NT2/D1 (cell line): ENCODE data around the gene SNX27.
"Not testable (repeated sequence)": the region's sequence is repeated elsewhere in the genome, so short reads cannot be mapped to it uniquely, and the experiment has no call there.

ENCODE experiments used
- DNase-seq: peaks from one replicate; pipeline ENCODE4 v3.0.0-alpha.2; 2011; ENCODE audit warnings: low read depth, low spot score
- H3K27me3 ChIP-seq: 2 replicates; pipeline ENCODE4 v1.6.0; 2011; ENCODE audit warnings: mild to moderate bottlenecking; ENCODE audit not compliant: insufficient read length, insufficient read depth
- H3K36me3 ChIP-seq: 2 replicates; pipeline ENCODE4 v1.6.1; 2011; ENCODE audit warnings: mild to moderate bottlenecking, low read length, mixed read lengths; ENCODE audit not compliant: insufficient read depth, insufficient read length
- H3K4me1 ChIP-seq: 2 replicates; pipeline ENCODE4 v1.5.1; 2011; ENCODE audit not compliant: insufficient read depth, insufficient read length
- H3K4me3 ChIP-seq: 2 replicates; pipeline ENCODE4 v1.5.1; 2011; ENCODE audit warnings: low read depth; ENCODE audit not compliant: insufficient read length
- H3K9ac ChIP-seq: 2 replicates; pipeline ENCODE4 v1.6.0; 2011; ENCODE audit warnings: low read depth; ENCODE audit not compliant: insufficient read length
- H3K9me3 ChIP-seq: 2 replicates; pipeline ENCODE4 v1.5.1; 2011; ENCODE audit warnings: mild to moderate bottlenecking, low read length; ENCODE audit not compliant: insufficient read depth
- SUZ12 ChIP-seq: IDR thresholded peaks from 2 replicates; pipeline ENCODE4 v1.6.1; 2011; ENCODE audit not compliant: insufficient read length, insufficient read depth; ENCODE audit errors: extremely low read depth
- YY1 ChIP-seq: IDR thresholded peaks from 2 replicates; pipeline ENCODE4 v1.6.1; 2011; ENCODE audit not compliant: insufficient read length, insufficient read depth
- ZNF274 ChIP-seq: IDR thresholded peaks from 2 replicates; pipeline ENCODE4 v1.6.1; 2011; ENCODE audit warnings: mild to moderate bottlenecking, low read depth, low read length

The SNX27 gene

DNA sequence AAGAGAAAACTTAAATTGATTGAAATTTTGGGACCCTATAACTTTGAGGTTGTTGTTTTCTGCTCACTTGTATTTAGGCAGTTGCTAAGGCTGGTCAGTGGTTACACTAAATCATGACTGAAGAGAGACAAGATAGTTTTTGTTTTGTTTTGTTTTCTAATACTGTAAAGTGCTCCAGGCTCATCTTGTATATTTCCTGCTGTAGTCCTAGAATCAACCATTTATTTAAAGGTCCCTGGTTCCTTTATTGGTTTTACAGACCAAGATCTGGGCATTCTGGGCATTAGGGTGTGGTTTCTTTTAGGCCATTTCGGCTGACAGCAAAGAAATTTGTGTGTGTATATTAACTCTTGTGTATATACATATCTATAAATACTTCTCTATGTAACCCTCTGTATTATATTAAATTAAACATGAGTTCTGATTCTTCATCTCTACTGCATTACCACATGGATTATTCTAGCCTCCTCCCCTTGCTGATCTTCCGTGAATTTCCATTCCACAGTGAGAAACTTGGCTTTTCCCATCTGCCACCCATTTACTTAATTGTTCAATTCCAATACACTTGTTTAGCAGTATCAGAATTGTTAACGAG, 15.0 kb downstream of the SNX27 start:
- Histone ChIP-seq H3K36me3 (peaks cover 3% of the 10 kb centered on the region), H3K4me3 (no peak overlapping the region), H3K27me3 (no peaks in the 10 kb centered on the region), H3K9me3 (no peaks in the 10 kb centered on the region), H3K9ac (no peak overlapping the region), H3K4me1 (no peaks in the 10 kb centered on the region)
- DNase-seq: no peak
- TF ChIP-seq YY1 (no peak), ZNF274 (no peak), SUZ12 (no peak)

DNA sequence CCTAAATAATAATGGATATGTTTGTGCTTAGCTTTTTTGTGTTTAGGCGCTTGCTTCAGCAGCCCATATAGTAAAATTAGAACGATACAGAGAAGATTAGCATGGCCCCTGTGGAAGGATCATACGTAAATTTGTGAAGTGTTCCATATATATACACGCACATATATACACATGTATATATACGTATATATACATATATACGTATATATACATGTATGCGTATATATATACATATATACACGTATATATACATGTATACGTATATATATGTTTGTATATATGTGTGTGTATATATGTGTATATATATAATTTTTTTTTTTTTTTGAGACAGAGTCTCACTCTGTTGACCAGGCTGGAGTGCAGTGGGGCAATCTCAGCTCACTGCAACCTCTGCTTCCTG, 17.4 kb downstream of the SNX27 start:
- Histone ChIP-seq H3K27me3 (no peaks in the 10 kb centered on the region), H3K4me1 (no peaks in the 10 kb centered on the region), H3K9ac (no peak overlapping the region), H3K9me3 (no peaks in the 10 kb centered on the region), H3K4me3 (no peak overlapping the region), H3K36me3 (no peaks in the 10 kb centered on the region)
- no peak for DNase-seq
- TF ChIP-seq ZNF274: no peak
- no peak for TF ChIP-seq YY1
- no peak for TF ChIP-seq SUZ12

DNA sequence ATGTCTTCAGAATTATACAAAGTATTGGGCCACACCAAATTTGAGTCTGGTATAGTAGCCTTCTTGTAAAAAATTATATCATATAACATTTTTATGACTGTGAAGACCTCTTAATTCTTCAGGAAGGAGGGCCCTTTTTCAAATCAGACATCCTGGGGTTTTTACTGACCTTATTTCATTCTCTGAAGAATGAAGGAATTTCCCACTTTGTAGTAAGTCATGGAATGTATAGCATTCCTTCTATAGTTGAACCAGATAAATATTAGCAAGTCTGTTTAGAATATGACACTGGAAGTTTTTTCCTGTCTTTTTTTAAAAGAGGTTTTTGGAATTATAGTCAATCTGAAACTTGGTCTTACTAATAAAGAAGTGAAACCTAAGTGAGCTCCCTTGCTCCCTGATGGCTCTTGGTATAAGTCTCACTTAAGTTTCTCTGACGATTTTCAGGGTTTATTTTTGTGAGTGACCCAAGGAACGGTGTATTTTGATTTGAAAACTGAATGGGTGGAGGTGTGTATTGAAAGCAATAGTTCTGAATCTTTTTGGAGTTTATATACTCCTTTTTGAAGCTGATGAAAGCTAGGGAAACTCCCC, 23.7 kb downstream of the SNX27 start:
- TF ChIP-seq YY1 (no peak), SUZ12 (no peak), ZNF274 (no peak)
- H3K36me3 ChIP-seq: peaks cover 6% of the 10 kb centered on the region
- H3K4me1 ChIP-seq: peaks cover 2% of the 10 kb centered on the region
- no peaks in the 10 kb centered on the region for H3K9me3 ChIP-seq
- H3K27me3 ChIP-seq: no peaks in the 10 kb centered on the region
- no peak overlapping the region for H3K4me3 ChIP-seq
- H3K9ac ChIP-seq: no peak overlapping the region
- DNase-seq: no peak

DNA sequence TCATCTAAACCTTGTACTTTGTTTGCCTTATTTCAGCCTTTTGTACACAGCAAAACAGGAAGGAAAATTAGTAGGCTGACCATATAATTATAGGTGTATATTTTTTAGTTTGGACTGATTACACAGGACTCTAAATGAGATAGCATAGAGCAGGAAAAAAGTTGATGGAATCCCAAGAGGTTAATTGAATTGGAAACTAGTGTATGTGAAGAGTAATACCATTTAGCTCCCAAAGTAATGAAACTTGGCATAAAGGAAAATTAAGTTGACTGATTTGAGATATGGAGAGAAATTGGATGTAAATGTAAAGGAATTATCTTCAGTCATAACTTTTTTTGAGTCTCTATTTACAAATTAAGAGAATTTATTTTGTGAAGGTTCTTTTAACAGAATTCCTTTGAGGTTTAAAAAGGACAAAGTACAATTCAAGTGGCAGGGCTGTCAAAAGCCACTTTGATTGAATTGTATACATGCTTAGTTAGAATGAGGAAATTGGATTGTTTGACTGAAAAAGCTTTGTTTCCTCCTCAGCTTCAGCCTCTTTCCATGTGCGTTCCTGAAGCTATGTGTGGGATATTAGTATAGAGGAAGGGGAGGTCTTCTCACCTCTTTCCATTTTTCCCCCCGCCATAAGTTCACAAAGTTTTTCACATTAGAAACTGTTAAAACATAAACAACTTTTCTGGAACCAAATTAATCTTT, 26.4 kb downstream of the SNX27 start:
- Histone ChIP-seq H3K36me3 (peaks cover 11% of the 10 kb centered on the region), H3K4me3 (no peak overlapping the region), H3K9me3 (no peaks in the 10 kb centered on the region), H3K27me3 (no peaks in the 10 kb centered on the region), H3K4me1 (peaks cover 2% of the 10 kb centered on the region), H3K9ac (no peak overlapping the region)
- DNase-seq: no peak
- TF ChIP-seq ZNF274: no peak
- TF ChIP-seq SUZ12: no peak
- no peak for TF ChIP-seq YY1

DNA sequence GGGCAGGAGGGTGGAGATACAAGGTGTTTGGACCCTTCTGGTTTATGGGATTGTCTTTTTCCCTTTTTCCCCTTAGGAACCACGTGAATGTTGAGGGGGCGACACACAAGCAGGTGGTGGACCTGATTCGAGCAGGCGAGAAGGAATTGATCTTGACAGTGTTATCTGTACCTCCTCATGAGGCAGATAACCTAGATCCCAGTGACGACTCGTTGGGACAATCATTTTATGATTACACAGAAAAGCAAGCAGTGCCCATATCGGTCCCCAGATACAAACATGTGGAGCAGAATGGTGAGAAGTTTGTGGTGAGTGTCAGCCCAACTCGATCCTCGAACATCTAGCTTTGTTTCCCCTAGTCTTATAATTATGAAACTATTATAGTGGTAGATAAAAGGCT, 27.0 kb downstream of the SNX27 start:
- DNase-seq: no peak
- Histone ChIP-seq H3K9ac (no peak overlapping the region), H3K36me3 (peaks cover 13% of the 10 kb centered on the region), H3K9me3 (no peaks in the 10 kb centered on the region), H3K4me1 (peaks cover 2% of the 10 kb centered on the region), H3K27me3 (no peaks in the 10 kb centered on the region), H3K4me3 (no peak overlapping the region)
- TF ChIP-seq YY1: no peak
- no peak for TF ChIP-seq ZNF274
- no peak for TF ChIP-seq SUZ12

GRCh38 chr1:151639466-151639865, 27.6 kb downstream of the SNX27 start:
- Histone ChIP-seq H3K9ac (no peak overlapping the region), H3K27me3 (no peaks in the 10 kb centered on the region), H3K4me1 (peaks cover 2% of the 10 kb centered on the region), H3K36me3 (peaks cover 15% of the 10 kb centered on the region), H3K4me3 (no peak overlapping the region), H3K9me3 (no peaks in the 10 kb centered on the region)
- DNase-seq: no peak
- TF ChIP-seq YY1: no peak
- no peak for TF ChIP-seq SUZ12
- no peak for TF ChIP-seq ZNF274

DNA sequence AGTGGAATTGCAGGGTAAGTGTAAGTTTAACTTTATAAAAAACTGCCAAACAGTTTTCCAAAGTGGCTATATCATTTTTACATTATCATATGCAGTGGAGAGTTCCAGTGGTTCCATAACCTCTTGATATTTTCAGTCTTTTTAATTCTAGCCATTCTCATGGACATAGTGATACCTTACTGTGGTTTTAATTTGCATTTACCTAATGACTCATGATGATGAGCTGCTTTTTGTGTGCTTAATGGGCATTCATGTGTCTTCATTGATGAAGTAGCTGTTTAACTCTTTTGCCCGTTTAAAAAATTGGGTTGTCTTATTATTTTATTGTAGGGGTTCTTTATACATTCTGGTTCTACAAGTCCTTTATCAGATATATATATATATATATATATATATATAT, 29.4 kb downstream of the SNX27 start:
- TF ChIP-seq SUZ12 (no peak), YY1 (no peak), ZNF274 (no peak)
- Histone ChIP-seq H3K9me3 (no peaks in the 10 kb centered on the region), H3K4me1 (peaks cover 2% of the 10 kb centered on the region), H3K4me3 (no peak overlapping the region), H3K36me3 (peaks cover 15% of the 10 kb centered on the region), H3K27me3 (no peaks in the 10 kb centered on the region), H3K9ac (no peak overlapping the region)
- no peak for DNase-seq

GRCh38 chr1:151643085-151643484, 31.2 kb downstream of the SNX27 start:
- not testable (repeated sequence) for DNase-seq, H3K9ac ChIP-seq, H3K4me3 ChIP-seq, H3K9me3 ChIP-seq, H3K27me3 ChIP-seq, H3K4me1 ChIP-seq
- H3K36me3 ChIP-seq: peaks cover 18% of the 10 kb centered on the region
